GM23338 (cell line): ENCODE results near the gene TNRC18.

Experiments
- CTCF ChIP-seq, 2 experiments: fragments of 200-600 bp in 1 of 2; sonication (generic) in 1 of 2; conservative IDR thresholded peaks; 2 replicates each; pipeline versions ENCODE4 v1.5.1 to v1.6.1; 2016 to 2017; ENCODE audit warnings: antibody characterized with exemption in 2 of 2, low read depth in 2 of 2, mild to moderate bottlenecking in 2 of 2, moderate library complexity in 1 of 2
- EZH2phosphoT487 ChIP-seq: fragments of 200-600 bp; sonication (generic); IDR thresholded peaks from one replicate; pipeline ENCODE4 v1.8.1; 2018; ENCODE audit warnings: antibody characterized with exemption; ENCODE audit not compliant: unreplicated experiment

GRCh38 chr7:5453566-5454075, 30.0 kb upstream of the TNRC18 start:
- TF ChIP-seq CTCF (conservative IDR thresholded peaks at IDR 0.05; ENCODE audit: low read depth in 2 of 2) (no peak), EZH2phosphoT487 (no peak)
